Hypothalamus (tissue), 51 donors: ENCODE measurements around the gene TRAF3.

ENCODE experiments used
- DNase-seq, 51 donors: peaks; one replicate each; lab custom pipeline; 2025; lab: John Stamatoyannopoulos, UW

The TRAF3 gene

GRCh38 chr14:102775855-102776760 lies 1.1 kb upstream of the TRAF3 start:
- DNase-seq = peak in 4 of 51 donors; percentile 23 to 39 (median 24)

- DNase-seq = peak in 4 of 51 donors; percentile 10 to 47 (median 40)
Observed at GRCh38 chr14:102777711-102778337, 575 bp downstream of the TRAF3 start.

- peak in 4 of 51 donors; percentile 23 to 69 (median 36) for DNase-seq
Observed at GRCh38 chr14:102778338-102779083, 1.3 kb downstream of the TRAF3 start.

GRCh38 chr14:102779084-102779462 lies 1.8 kb downstream of the TRAF3 start:
- no peak for DNase-seq

- peak in 3 of 51 donors; percentile 7 to 22 (median 9) for DNase-seq
Observed at GRCh38 chr14:102779574-102780315, 2.5 kb downstream of the TRAF3 start.

- DNase-seq = no peak
Observed at GRCh38 chr14:102781063-102781462, 3.8 kb downstream of the TRAF3 start.

GRCh38 chr14:102782974-102783373 lies 5.7 kb downstream of the TRAF3 start:
- no peak for DNase-seq

- DNase-seq = no peak
Observed at GRCh38 chr14:102784892-102785594, 7.8 kb downstream of the TRAF3 start.

- no peak for DNase-seq
Observed at GRCh38 chr14:102785595-102785963, 8.3 kb downstream of the TRAF3 start.

- no peak for DNase-seq
Observed at GRCh38 chr14:102786768-102787167, 9.5 kb downstream of the TRAF3 start.

- no peak for DNase-seq
Observed at GRCh38 chr14:102789349-102789748, 12.1 kb downstream of the TRAF3 start.

- no peak for DNase-seq
Observed at GRCh38 chr14:102793531-102794328, 16.5 kb downstream of the TRAF3 start.

- DNase-seq = no peak
Observed at GRCh38 chr14:102795060-102795925, 18.0 kb downstream of the TRAF3 start.

GRCh38 chr14:102796661-102797190 lies 19.5 kb downstream of the TRAF3 start:
- no peak for DNase-seq

- no peak for DNase-seq
Observed at GRCh38 chr14:102798926-102799325, 21.7 kb downstream of the TRAF3 start.

- DNase-seq = no peak
Observed at GRCh38 chr14:102799684-102800562, 22.7 kb downstream of the TRAF3 start.
